ENCODE measurements around the gene ZNF654. TPM values are rescaled to one million over a fixed set of nuclear protein-coding genes. Genes with fewer than 3 reads are reported as not detected.

Gene ZNF654
- total RNA-seq, 2 experiments from 2014 or later, result 6.5 to 7.6 TPM

- Mint-ChIP-seq H3K27ac (peak overlapping the region; percentile 99), H3K27me3 (no peaks in the 10 kb centered on the region), H3K4me3 (peak overlapping the region; percentile 99), H3K4me1 (ENCODE audit: low read depth) (peaks cover 37% of the 10 kb centered on the region), H3K9me3 (no peaks in the 10 kb centered on the region), H3K36me3 (ENCODE audit: low read depth) (peaks cover 32% of the 10 kb centered on the region)
- DNase-seq (no peak), ATAC-seq (ENCODE audit: poor library complexity) (no peak)
- ChIA-PET CTCF (interaction anchor here (1.9 kb wide), 1 partner anchor 35 kb away, joined by 7 read pairs; no protein-coding TSS in a partner anchor), POLR2A (interaction anchor here (0.9 to 4.8 kb wide), 8 partner anchors 9 to 117 kb away, joined by 3 to 124 read pairs (median 4); partner anchors contain the start of genes CGGBP1 and ZNF654)
- Histone ChIP-seq H3K9me3 (ENCODE audit: control insufficient read depth in 1 of 2, insufficient read depth in 1 of 2, low read length in 2 of 2) (no peaks in the 10 kb centered on the region), H3K4me1 (ENCODE audit: insufficient read depth, low read length) (peaks cover 19% of the 10 kb centered on the region), H3K4me3 (ENCODE audit: low read length) (peak overlapping the region; percentile 87), H3K36me3 (ENCODE audit: insufficient read depth, low read length) (peaks cover 2% of the 10 kb centered on the region), H3K27ac (ENCODE audit: low read depth in 1 of 2, low read length in 2 of 2) (peak overlapping the region; percentile 21 to 56), H3K27me3 (ENCODE audit: control insufficient read depth in 1 of 2, insufficient read depth in 2 of 2, low read length in 2 of 2) (no peaks in the 10 kb centered on the region)
- intact Hi-C loops (cut with DNase I, micrococcal nuclease), result loop anchor here in 1 of 2 experiments (2.0 to 5.0 kb wide), 2 partner anchors 90 to 921 kb away; partner anchors contain the start of genes CGGBP1, CHMP2B and ZNF654
- no peak for TF ChIP-seq CTCF (IDR thresholded peaks at IDR 0.05)
Measured at GRCh38 chr3:88148651-88149050, 89.6 kb downstream of the ZNF654 start.

GRCh38 chr3:88149101-88149508 lies 90.0 kb downstream of the ZNF654 start:
- intact Hi-C loops (cut with DNase I, micrococcal nuclease), result loop anchor here in 1 of 2 experiments (2.0 to 5.0 kb wide), 2 partner anchors 90 to 922 kb away; partner anchors contain the start of genes CGGBP1, CHMP2B and ZNF654
- Histone ChIP-seq H3K4me3 (ENCODE audit: low read length) (peak overlapping the region; percentile 87), H3K27me3 (ENCODE audit: control insufficient read depth in 1 of 2, insufficient read depth in 2 of 2, low read length in 2 of 2) (no peaks in the 10 kb centered on the region), H3K9me3 (ENCODE audit: control insufficient read depth in 1 of 2, insufficient read depth in 1 of 2, low read length in 2 of 2) (no peaks in the 10 kb centered on the region), H3K36me3 (ENCODE audit: insufficient read depth, low read length) (peaks cover 6% of the 10 kb centered on the region), H3K27ac (ENCODE audit: low read depth in 1 of 2, low read length in 2 of 2) (peak overlapping the region; percentile 21 to 56), H3K4me1 (ENCODE audit: insufficient read depth, low read length) (peaks cover 19% of the 10 kb centered on the region)
- CTCF ChIA-PET, result interaction anchor here (0.9 to 1.9 kb wide), 2 partner anchors 36 to 90 kb away, joined by 4 to 7 read pairs; partner anchors contain the start of genes CGGBP1 and ZNF654
- no peak for TF ChIP-seq CTCF (IDR thresholded peaks at IDR 0.05)
- Mint-ChIP-seq H3K27me3 (no peaks in the 10 kb centered on the region), H3K9me3 (no peaks in the 10 kb centered on the region), H3K4me3 (peak overlapping the region; percentile 99), H3K4me1 (ENCODE audit: low read depth) (peaks cover 37% of the 10 kb centered on the region), H3K27ac (peak overlapping the region; percentile 99), H3K36me3 (ENCODE audit: low read depth) (peaks cover 32% of the 10 kb centered on the region)
- POLR2A ChIA-PET, result interaction anchor here (0.8 to 4.8 kb wide), 19 partner anchors 9 to 924 kb away, joined by 3 to 124 read pairs (median 5); partner anchors contain the start of genes CGGBP1, CHMP2B and ZNF654
- ATAC-seq (ENCODE audit: poor library complexity), result peak; percentile 4
- peak in 4 of 14 experiments; percentile 0 to 43 (median 3) for DNase-seq

GRCh38 chr3:88149509-88150362 lies 90.7 kb downstream of the ZNF654 start, which contains the start of gene C3orf38:
Gene C3orf38 (plus strand): TSS chr3:88149959. CDS start chr3:88150053, 94 bp downstream.
- Histone ChIP-seq H3K9me3 (ENCODE audit: control insufficient read depth in 1 of 2, insufficient read depth in 1 of 2, low read length in 2 of 2) (no peaks in the 10 kb centered on the region), H3K27ac (ENCODE audit: low read depth in 1 of 2, low read length in 2 of 2) (peak within 1 kb of the TSS; percentile 83 to 86), H3K4me1 (ENCODE audit: insufficient read depth, low read length) (peaks cover 19% of the 10 kb centered on the region), H3K4me3 (ENCODE audit: low read length) (peak within 1 kb of the TSS; percentile 87), H3K36me3 (ENCODE audit: insufficient read depth, low read length) (peaks cover 12% of the 10 kb centered on the region), H3K27me3 (ENCODE audit: control insufficient read depth in 1 of 2, insufficient read depth in 2 of 2, low read length in 2 of 2) (no peaks in the 10 kb centered on the region)
- Mint-ChIP-seq H3K4me1 (ENCODE audit: low read depth) (peaks cover 40% of the 10 kb centered on the region), H3K27me3 (no peaks in the 10 kb centered on the region), H3K27ac (peak within 1 kb of the TSS; percentile 99), H3K4me3 (peak within 1 kb of the TSS; percentile 99), H3K36me3 (ENCODE audit: low read depth) (peaks cover 38% of the 10 kb centered on the region), H3K9me3 (no peaks in the 10 kb centered on the region)
- DNase-seq (peak; percentile 61 to 90 (median 76)), ATAC-seq (ENCODE audit: poor library complexity) (peak; percentile 94)
- intact Hi-C loops (cut with DNase I, micrococcal nuclease), result loop anchor here (1.0 to 5.0 kb wide), 3 partner anchors 91 to 922 kb away; partner anchors contain the start of genes CGGBP1 (in 1 of the 2), CHMP2B (in 1 of the 2) and ZNF654 (in 1 of the 2)
- ChIA-PET CTCF (interaction anchor here (0.9 to 1.9 kb wide), 2 partner anchors 36 to 91 kb away, joined by 4 to 7 read pairs; partner anchors contain the start of genes CGGBP1 and ZNF654), POLR2A (interaction anchor here (0.8 to 4.8 kb wide), 22 partner anchors 10 to 925 kb away, joined by 3 to 124 read pairs (median 4); partner anchors contain the start of genes CGGBP1, CHMP2B and ZNF654)
- TF ChIP-seq CTCF (IDR thresholded peaks at IDR 0.05), result no peak
